ENCODE data around the gene ZNF664.

- TF ChIP-seq EZH2phosphoT487 (IDR thresholded peaks at IDR 0.05; ENCODE audit: borderline replicate concordance, low read depth, low read length) (no peak), CTCF (conservative IDR thresholded peaks at IDR 0.05; ENCODE audit: low read length) (no peak)
These were observed 84.7 kb downstream of the ZNF664 start for GRCh38 chr12:124057691-124058090.
